ENCODE data around the gene IGSF1. TPM values are rescaled to one million over a fixed set of nuclear protein-coding genes. Genes with fewer than 3 reads are reported as not detected.

The IGSF1 gene
- total RNA-seq, 1 experiment from 2014 or later: not detected

DNA sequence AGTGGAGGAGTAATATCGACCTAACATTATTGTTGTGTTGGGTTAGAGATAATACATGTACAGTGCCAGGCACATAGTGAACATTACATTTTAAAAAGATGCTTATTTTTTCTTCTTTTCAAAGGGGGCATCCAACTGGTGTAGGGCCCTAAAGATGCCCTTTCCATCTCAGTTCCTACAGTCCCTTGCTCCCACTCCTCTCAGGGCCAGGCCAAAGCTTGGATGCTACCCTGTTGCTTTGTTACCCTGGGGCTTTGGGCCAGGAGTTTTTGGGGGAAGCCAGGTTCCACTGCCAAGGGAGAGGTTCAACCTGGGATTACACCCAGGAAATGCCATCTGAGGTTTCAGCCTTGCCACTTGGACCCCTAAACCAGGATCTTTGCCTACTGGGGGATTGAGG lies 918 bp downstream of the IGSF1 start:
- TF ChIP-seq, protein P1, sequence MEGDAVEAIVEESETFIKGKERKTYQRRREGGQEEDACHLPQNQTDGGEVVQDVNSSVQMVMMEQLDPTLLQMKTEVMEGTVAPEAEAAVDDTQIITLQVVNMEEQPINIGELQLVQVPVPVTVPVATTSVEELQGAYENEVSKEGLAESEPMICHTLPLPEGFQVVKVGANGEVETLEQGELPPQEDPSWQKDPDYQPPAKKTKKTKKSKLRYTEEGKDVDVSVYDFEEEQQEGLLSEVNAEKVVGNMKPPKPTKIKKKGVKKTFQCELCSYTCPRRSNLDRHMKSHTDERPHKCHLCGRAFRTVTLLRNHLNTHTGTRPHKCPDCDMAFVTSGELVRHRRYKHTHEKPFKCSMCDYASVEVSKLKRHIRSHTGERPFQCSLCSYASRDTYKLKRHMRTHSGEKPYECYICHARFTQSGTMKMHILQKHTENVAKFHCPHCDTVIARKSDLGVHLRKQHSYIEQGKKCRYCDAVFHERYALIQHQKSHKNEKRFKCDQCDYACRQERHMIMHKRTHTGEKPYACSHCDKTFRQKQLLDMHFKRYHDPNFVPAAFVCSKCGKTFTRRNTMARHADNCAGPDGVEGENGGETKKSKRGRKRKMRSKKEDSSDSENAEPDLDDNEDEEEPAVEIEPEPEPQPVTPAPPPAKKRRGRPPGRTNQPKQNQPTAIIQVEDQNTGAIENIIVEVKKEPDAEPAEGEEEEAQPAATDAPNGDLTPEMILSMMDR (IDR thresholded peaks at IDR 0.05; ENCODE audit: unreplicated experiment): no peak
- intact Hi-C loops (cut with micrococcal nuclease): no loop called here
- POLR2A ChIA-PET: no interaction called here
- H3K36me3 Mint-ChIP-seq (ENCODE audit: insufficient read depth, unreplicated experiment): no peaks in the 10 kb centered on the region
- H3K27me3 Mint-ChIP-seq (ENCODE audit: insufficient read depth, unreplicated experiment): peaks cover 89% of the 10 kb centered on the region
- H3K27ac Mint-ChIP-seq (ENCODE audit: low read depth, unreplicated experiment): no peak overlapping the region
- BruUV-seq (replicated peaks): no TSS peak
- CTCF ChIA-PET: no interaction called here
- no peak for DNase-seq (ENCODE audit: unreplicated experiment)
- H3K4me3 Mint-ChIP-seq (ENCODE audit: unreplicated experiment): no peak overlapping the region
- H3K9me3 Mint-ChIP-seq (ENCODE audit: unreplicated experiment): no peaks in the 10 kb centered on the region
- no peaks in the 10 kb centered on the region for H3K4me1 Mint-ChIP-seq (ENCODE audit: insufficient read depth, unreplicated experiment)

DNA sequence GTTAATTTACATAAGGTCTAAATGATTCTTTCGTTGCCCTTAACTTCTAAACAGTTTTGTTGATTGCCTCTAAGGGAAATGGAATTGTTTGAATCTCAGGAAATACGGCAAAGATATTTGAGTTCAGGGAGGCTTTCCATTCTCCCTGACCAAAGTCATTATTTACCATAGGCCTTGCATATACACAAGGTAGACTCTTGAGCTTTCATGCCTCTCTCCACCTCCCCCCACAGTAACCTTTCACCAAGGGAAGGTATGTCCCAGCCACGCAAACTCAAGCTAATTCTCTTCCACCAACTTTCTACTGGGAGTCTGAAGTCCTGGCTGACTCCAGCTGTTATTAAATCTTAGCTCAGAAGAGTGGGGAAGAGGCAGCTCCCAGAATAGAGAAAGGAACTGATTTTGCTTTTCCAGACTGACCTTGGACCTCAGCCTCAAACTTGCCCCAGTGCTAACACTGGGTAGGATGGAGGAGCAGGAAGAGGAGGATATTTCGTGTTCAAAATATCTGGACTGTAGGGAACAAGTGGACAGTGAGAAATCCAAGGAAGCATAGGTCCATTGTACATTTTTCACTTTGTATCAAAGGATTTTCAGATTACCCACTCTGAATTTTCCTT lies 1.4 kb downstream of the IGSF1 start:
- intact Hi-C loops (cut with micrococcal nuclease): no loop called here
- H3K4me3 Mint-ChIP-seq (ENCODE audit: unreplicated experiment): no peak overlapping the region
- no peaks in the 10 kb centered on the region for H3K9me3 Mint-ChIP-seq (ENCODE audit: unreplicated experiment)
- no TSS peak for BruUV-seq (replicated peaks)
- TF ChIP-seq, protein P1 (IDR thresholded peaks at IDR 0.05; ENCODE audit: unreplicated experiment): no peak
- no peak overlapping the region for H3K27ac Mint-ChIP-seq (ENCODE audit: low read depth, unreplicated experiment)
- no peak for DNase-seq (ENCODE audit: unreplicated experiment)
- no peaks in the 10 kb centered on the region for H3K4me1 Mint-ChIP-seq (ENCODE audit: insufficient read depth, unreplicated experiment)
- no peaks in the 10 kb centered on the region for H3K36me3 Mint-ChIP-seq (ENCODE audit: insufficient read depth, unreplicated experiment)
- POLR2A ChIA-PET: no interaction called here
- CTCF ChIA-PET: no interaction called here
- peaks cover 89% of the 10 kb centered on the region for H3K27me3 Mint-ChIP-seq (ENCODE audit: insufficient read depth, unreplicated experiment)

- Mint-ChIP-seq H3K27me3 (ENCODE audit: insufficient read depth, unreplicated experiment) (peaks cover 93% of the 10 kb centered on the region), H3K9me3 (ENCODE audit: unreplicated experiment) (no peaks in the 10 kb centered on the region), H3K4me3 (ENCODE audit: unreplicated experiment) (no peak overlapping the region), H3K27ac (ENCODE audit: low read depth, unreplicated experiment) (no peak overlapping the region), H3K36me3 (ENCODE audit: insufficient read depth, unreplicated experiment) (no peaks in the 10 kb centered on the region), H3K4me1 (ENCODE audit: insufficient read depth, unreplicated experiment) (no peaks in the 10 kb centered on the region)
- intact Hi-C loops (cut with micrococcal nuclease): no loop called here
- DNase-seq (ENCODE audit: unreplicated experiment): no peak
- TF ChIP-seq, protein P1 (IDR thresholded peaks at IDR 0.05; ENCODE audit: unreplicated experiment): no peak
- CTCF ChIA-PET: interaction anchor here (0.8 kb wide), 1 partner anchor 86 kb away, joined by 5 read pairs; no protein-coding TSS in a partner anchor
- BruUV-seq (replicated peaks): no TSS peak
- POLR2A ChIA-PET: no interaction called here
Measured at GRCh38 chrX:131279617-131280016, 9.5 kb downstream of the IGSF1 start.

DNA sequence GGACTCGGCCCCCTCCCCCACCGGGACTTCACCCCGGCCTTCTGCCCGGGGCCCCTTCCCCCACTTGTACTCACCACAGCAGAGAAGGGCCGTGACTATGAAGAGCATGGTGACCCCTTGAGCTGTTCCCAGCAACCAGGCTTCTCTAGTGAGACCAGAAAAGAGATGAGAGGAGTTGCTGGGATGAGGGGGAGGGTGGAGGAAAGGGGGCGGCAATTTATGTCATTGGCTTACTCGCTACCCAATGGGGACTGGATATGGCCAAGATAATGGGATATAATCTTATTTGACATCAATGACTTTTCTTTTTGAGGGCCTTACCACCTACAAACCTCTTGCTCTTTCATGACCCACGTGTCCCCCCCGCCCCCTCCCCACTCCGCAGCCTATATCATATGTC lies 9.9 kb downstream of the IGSF1 start:
- TF ChIP-seq, protein P1 (IDR thresholded peaks at IDR 0.05; ENCODE audit: unreplicated experiment): no peak
- Mint-ChIP-seq H3K4me3 (ENCODE audit: unreplicated experiment) (no peak overlapping the region), H3K27ac (ENCODE audit: low read depth, unreplicated experiment) (no peak overlapping the region), H3K9me3 (ENCODE audit: unreplicated experiment) (no peaks in the 10 kb centered on the region), H3K27me3 (ENCODE audit: insufficient read depth, unreplicated experiment) (peaks cover 95% of the 10 kb centered on the region), H3K36me3 (ENCODE audit: insufficient read depth, unreplicated experiment) (no peaks in the 10 kb centered on the region), H3K4me1 (ENCODE audit: insufficient read depth, unreplicated experiment) (no peaks in the 10 kb centered on the region)
- CTCF ChIA-PET: interaction anchor here (0.8 kb wide), 1 partner anchor 86 kb away, joined by 5 read pairs; no protein-coding TSS in a partner anchor
- DNase-seq (ENCODE audit: unreplicated experiment): no peak
- intact Hi-C loops (cut with micrococcal nuclease): no loop called here
- POLR2A ChIA-PET: no interaction called here
- no TSS peak for BruUV-seq (replicated peaks)

All from MCF 10A (cell line).